AG08395 (cell line): ENCODE data around the gene DGKD.

Experiments used
- DNase-seq: peaks from one replicate; pipeline ENCODE4 v3.0.0; 2012; ENCODE audit warnings: mixed read lengths, low spot score

The DGKD gene

DNA sequence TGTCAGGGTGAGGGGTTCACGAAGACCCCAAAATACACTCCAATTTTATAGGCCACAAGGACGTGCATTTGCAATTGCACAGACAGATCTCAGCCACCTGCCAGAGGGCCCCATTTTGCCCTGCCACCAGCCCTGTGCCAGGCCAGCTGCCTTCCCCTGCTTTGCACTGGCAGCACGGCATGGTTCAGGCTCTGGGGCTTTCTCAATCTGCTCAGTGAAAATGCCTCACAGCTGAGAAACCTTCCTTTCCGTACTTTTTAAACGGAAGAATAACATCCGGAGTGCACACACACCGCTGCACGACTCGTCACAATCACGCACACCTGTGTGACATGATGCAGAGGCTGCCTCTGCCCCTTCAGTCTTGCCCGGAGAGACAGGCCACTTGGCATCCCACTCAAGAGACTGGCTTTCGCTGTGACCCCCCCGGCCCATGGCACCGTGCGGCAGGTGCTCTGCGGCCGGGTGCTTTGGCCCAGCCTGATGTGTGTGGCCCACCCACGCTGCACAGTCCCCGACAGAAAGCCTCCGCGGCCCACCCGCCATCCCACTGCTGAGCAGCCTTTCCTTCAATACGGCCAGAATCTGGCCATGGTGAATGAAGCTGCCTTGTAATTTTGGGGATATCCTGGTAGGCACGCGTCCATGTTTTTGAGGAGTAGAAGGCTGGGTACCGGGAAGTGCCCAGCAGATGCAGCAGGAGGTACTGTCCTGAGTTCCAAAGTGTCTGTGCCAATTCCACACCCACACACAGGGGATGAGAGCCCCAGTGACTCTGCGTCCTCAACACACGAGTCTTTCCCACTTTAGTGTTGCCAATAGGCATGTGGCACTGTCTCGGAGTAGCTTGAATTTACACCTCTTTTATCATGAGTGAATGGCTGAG lies 123.5 kb downstream of the DGKD start:
- no peak for DNase-seq

DNA sequence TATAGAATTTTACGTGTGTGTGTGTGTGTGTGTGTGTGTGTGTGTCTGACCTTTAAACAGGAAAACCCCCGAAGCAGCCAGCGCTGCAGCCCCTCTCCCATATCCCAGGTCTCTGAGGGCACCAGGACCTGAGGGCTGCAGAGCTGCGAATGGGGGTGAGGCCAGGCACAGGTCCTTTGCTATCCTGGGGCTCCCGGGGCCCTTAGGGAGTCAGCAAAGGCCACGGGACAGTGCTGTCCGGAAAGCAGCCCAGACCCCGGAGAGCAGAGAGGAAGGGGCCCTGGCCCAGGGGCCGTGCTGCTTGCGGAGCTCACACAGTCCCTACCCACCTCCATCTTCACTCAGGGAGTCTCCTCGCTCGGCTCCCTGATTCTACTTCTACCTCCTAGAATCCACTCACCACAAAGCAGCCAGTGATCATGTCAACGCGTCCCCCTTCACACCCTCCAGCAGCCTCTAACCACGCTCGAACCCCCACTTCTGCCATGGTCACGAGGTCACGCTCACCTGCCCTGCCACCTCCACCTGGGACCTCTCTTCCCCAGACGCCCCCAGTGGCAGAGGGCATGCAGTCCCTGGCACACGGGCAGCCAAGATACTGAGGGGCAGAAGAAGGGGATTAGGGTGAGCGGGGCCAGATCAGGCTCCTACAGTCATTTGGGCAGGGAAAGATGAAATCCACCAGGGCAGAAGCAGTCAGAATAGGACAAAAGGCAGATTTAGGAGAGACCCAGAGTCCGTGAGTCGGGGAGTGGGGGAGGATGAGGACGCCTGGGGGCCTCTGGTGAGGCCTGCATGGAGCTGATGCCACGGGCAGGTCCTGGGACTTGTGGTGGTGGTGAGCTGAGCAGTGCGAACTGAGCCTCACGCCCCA lies 125.6 kb downstream of the DGKD start:
- no peak for DNase-seq

DNA sequence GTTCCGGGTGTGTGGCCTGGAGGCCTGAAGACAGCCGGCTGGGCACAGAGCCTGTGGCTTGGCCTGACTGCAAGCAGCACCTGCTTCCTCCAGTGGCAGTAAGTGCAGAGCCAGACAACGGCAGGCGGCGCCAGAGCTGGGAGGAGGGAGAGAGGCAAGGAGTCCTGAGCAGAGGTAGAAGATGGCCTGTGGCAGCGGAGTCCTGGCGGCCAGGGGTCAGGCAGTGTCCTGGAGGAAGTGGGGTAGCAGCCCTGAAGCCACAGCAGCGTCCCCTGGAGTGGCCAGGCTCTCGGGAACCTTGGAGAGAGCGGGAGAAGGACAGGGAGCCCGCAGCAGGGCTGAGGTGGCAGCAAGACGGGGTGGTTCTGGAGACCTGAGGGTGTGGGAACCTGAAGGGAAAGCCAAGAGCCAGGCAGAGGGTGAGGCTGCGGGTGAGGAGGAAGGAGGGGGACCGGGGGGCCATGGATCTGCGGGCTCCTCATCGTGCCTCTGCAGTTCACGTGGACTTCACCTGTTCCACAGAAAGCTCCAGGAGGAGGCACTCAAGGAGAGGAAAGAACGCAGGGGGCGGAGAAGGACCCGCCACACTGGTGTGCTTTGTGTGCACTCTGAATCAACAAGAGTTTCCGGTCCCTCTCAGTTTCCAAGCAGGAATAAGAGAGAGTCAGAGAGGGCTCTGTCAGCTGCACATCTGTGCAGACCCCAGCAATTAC lies 126.4 kb downstream of the DGKD start:
- no peak for DNase-seq

DNA sequence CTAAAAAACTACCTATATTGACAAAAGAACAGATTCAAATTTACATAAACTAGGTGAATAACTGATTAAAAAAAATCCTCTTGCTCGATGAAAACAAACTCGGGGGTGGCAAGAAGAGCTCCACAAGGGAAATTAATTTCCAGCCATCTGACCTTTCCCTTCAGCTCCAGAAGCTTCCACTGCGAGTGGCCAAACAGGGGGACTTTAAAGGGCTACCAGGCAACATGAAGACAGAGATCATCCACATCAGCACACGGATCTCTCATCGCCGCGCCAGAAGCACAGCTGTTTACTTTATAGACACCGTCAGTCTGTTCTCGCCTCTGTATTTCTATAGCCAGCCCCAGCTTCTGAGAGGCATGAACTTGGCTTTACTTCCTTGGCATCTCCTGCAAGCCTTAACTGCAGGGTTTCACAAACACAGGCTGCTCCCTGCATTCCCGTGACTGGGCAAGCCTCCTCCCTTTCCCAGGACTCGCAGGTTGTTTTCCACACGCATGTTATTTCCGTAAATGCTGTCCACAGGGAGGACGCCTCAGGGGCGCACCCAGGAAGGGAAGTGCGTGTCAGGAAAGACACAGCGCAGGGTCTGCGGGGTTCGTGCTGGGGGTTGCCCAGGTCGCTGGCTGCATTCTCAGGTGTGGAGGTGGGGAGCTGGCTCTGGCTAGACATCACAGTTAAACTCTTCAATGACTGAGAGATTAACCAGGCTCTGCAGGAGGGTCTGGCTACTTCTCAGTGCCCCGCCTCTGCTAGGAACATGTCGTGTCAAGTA lies 127.3 kb downstream of the DGKD start:
- no peak for DNase-seq

DNA sequence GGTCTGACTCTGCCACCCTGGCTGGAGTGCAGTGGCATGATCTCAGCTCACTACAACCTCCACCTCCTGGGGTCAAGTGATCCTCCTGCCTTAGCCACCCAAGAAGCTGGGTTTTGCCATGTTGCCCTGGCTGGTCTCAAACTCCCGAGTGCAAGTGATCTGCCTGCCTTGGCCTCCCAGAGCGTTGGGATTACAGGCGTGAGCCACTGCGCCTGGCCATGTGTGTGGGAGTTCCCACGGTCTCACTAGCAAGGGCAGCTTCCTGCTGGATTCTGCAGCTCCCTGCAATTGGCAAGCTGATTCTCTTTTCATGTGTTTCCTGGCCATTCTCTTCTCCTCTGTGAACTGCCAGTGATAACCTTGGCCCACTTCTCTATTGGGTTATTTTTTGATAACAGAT lies 128.3 kb downstream of the DGKD start:
- no peak for DNase-seq

DNA sequence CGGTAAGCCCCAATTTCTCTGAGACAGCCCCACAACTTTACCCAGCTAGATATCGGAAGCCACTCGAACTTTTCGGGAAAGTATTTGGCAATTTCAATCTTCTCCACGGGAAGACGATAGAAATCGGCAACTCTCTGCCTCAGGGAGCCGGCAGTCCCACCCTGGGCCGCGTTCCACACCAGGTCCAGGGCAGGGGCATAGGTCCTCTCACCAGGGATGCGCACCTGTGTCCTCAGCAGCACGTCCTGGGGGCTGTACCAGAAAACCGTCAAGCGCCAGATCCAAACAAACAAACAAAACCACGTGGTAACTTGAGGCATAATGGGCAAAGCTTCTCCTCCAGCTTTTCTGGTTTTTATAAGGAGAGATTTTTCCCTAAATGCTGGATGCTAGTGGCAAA lies 131.4 kb downstream of the DGKD start:
- no peak for DNase-seq

DNA sequence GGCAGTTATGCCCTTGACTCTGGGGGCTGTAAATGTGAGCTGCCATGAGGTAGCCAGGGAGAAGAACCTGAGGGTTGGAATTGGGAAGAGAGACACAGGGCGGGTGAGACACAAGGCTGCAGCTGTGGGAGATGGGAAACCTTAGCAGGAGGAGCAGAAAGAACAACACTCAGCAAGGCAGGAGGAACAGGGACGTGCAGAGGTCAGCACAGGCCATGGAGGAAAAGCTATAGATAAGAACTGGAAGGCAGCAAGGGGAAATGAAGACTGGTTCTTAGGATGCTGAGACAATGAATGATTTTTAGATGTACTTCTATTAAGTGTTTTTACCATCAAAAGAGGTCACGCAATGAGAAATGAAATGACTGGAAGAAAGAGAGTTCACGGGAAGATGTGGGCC lies 132.1 kb downstream of the DGKD start:
- DNase-seq, result no peak

DNA sequence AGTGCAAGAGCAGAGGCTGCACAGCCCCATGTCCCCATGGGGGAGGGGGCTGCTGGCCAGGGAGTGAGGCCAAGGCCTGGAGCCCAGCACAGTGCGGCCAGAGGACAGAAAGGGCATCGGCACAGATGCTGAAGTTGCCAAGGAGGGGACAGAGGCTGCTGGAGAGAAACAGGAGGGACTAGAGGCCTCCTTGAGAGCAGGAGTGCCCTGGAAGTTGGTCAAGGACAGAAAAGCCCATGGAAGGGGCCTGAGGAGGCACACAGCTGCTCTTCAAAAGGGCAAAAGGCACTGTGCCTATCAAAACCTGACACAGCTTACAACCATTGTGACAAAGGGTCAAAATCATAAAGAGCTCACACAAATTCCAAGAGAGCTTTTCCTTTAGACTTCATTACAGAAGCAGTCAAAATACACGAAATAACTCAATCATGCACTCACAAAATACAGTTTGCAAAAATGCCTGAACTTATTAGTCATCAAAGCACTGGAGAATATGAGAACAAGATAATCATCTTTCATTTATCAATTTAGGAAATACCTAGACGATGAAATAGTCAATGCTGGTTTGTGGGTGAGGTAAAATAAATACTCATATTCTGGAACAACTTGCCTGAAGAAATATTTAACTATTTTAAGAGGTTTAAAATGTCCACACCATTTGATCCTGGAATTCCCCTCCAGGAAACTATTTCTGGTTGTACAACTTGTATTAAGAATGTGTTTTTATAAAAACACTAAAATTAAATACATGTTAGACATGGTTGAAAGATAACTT lies 132.7 kb downstream of the DGKD start:
- peak; percentile 71 for DNase-seq

DNA sequence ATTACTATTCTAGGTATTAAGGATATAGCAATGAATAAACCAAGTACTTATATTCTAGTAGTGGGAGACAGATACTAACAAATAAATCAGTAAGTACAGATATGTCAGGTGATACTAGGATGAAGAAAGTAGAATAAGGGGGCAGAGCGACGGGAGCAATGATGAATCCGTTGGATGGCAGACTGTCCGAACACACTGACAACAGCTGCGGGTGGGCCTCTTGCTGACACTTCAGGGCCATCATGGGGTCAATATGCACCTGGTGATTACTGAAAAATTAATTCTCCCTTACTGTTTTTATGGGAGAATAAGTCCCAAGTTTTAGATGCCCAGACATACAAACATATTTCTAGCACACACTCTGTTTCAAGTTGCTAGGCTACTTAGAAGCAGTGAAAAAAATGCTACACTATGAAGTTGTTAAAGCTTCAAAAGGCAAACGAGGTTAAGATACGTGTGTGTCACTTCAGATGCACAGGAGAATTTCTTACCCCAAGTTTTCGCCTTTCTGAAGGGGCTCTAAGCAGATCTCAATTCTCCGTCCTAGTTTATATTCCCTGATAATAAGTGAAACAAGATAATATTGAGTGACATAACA lies 133.6 kb downstream of the DGKD start:
- DNase-seq, result no peak

DNA sequence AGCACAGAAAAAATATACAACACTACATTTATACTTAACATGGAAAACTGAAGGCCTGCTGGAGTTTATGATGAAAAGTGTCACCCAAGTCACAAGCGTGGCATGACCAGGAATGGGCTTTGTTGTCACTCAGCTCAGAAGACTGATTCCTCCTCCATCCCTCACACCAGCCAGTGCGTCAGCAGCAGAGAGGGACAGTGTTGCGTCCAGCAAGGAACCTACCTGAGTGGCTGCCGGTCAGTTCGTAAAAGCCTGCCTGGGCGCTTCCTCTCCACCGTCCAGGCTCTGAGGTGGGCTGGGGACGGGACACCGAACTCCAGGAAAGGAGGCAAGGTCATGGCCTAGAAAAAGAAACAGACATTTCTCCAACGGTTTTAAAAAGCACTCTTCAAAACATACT lies 134.8 kb downstream of the DGKD start:
- DNase-seq, result no peak

DNA sequence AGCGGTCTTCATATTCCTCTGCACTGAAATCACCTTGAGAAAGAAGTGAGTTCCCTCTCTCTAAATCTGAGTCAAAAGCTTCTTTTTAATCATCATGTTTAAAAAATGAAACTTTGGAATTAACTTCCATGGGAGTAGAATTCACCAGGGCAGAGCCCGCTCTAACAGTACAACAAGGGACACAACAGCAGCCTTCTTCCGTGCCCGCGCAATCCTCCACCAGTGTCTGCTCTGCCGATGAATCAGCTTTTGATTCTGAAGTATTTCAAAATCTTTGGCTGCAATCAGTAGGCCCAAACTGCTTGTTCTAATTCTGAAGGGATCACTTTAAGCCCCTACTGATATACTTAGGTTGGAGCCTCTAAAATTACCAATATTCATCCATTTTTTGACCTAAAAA lies 135.4 kb downstream of the DGKD start:
- DNase-seq, result no peak

DNA sequence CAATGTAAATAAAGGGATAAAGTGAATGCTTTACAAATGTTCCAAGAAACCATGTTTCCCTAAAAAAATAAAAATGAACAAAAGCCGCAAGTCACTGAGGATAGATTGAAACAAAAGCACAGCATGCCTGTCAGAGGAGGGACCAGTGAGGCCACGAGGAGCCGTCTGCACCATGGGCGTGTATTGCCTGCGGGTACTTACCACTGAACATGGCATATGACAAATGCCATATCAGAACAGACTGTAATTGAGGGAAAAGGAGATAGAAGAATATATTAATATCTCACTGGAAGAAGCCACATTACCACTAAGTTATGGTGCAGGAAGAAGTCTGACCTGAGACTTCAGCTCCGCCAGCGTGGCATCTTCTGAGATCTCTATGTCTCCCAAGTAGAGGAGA lies 136.5 kb downstream of the DGKD start:
- DNase-seq, result no peak

DNA sequence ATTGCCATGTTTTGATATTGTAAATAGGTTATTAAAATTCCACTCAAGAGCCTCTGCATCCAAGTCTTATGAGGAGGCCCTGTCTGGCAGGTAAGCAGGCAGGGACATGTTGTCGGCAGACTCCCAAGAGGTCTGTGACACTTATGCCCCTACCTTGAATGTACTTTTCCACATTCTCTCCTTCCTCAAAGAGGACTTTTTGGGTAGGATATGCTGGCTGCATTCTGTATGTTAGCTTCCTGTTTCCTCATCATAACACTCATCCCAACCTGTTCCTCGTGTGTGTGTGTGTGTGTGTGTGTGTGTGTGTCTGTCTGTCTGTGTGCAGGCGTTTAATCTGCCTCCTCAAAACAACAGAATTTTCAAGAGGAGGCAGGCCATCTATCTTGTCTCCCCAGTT lies 137.0 kb downstream of the DGKD start:
- DNase-seq, result no peak

DNA sequence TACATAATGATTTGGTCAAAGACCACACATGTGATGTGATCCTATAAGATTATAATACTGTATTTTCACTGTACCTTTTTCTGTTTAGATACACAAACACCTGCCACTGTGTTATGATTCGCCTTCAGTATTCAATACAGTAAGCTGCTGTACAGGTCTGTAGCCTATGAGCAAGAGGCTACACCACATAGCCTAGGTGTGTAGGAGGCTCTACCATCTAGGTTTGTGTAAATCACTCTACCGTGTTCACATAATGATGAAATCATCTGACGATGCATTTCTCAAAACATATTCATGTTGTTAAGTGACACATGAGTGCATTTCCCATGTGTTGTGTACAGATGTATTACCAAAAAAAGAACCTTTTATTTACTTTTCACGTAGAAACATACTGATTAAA lies 137.8 kb downstream of the DGKD start:
- DNase-seq, result no peak

DNA sequence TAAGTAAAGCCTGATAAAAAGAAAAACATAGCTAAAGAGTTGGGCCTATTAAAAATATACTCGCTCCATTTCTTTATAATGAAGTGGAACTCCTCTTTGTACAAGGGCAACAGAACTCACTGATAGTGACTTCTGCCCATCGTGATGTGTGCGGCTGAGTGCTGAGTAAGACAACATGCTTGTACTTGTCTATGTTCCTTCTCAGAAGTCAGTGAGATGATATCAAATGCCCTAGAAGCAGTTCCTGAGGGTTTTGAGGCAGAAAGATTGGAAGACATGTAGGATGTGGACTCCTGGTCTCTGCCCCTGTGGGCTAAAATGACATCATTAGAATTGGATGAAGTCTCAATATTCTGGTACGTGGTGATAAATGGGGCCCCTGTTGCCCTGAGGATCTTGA lies 138.5 kb downstream of the DGKD start:
- no peak for DNase-seq

DNA sequence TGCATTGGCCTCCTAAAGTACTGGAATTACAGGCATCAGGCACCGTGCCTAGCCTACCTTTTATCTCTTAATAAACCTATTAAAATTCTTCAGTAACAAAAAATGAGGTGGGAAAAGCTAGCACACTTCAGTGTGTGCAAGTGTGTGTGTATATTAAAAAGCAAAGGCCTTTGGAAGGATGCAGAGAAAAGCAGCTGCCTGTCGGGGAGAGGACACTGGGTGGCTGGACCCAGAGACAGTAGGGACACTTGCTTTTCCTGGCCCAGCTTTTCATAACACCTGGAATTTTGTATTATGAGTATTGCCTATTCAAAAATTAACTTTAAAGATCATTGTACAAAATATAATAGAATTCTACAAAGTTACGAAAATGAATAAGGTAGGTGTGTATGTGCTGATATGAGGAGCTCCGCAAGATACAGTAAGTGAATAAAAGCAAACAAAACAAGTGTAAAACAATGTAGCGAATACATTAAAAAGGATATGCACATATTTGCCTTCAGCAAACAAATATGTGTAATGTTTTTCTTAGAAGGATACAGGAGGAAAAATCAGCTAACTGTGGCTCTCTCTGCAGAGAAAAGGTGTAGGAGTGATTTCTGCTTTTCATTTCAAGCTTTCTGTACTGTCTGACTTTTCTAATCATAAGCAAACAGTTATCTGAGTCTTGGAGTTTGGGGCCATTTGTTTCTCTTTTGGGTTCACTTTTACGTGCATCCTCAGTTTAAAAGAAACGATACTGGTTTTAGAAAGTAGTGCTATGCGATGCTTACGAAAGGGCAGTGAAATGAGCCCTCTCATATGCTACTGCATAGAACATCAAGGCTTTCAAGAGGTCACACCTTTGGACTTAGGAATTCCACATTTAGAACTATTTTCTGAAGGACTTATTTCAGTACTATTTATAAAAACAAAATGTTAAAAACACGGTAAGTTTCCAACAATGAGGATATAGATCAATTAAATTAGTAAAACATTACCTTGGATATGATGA lies 141.5 kb downstream of the DGKD start:
- no peak for DNase-seq

DNA sequence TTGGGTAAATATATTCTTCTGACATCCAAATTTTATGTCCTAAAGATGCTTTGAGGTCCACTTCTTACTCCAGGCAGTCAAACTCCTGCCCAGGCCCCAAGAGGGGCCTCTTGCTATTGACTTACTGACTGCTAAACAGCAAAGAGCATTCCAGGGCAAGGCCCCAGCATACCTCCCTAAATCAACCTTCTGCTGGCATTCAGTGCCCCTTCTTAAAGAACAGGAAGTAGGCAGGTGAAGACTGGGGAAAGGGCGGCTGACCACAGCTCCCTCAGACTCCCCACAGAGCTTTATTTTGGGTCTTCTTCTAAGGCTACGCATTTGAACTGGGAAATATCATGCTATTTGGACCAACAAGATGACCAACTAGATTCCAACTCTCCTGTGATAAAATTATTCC lies 143.4 kb downstream of the DGKD start:
- no peak for DNase-seq

DNA sequence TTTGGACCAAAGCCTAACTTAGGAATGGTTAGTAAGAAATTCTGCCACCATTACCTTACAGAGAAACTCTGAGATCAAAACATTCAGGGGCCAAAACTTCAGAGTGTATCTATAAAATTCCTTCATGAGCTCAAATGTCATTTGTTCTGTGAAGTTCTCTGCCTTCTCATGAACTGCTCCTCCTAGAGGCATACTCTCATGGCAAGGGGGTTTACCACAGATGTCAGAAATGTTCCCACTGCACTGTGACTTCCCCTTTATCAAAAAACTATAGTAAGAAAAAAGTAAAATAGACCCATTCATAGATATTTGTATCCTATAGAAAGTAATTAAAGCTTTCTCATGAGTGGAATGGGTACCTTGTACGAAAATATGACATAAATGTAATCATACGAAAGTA lies 143.8 kb downstream of the DGKD start:
- no peak for DNase-seq

DNA sequence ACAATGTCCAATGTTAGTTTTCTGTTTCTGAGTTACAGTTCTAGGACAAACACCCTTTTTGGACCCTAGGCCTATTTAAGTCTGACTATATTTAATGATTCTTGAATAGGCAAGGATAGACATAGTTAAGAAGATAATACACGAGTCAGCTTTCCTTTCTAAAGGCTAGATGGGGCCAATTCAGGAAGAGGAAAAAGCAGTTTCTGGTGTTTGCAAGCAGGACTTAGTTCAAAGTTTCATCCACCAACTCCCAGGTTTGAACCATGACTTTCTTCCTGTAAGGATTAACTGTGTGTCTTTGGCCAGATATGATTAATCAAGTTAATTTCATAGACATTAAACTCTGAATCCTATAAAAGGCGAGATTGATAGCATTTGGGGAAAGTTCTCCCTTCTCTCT lies 145.6 kb downstream of the DGKD start:
- no peak for DNase-seq
